GM10847 (cell line): ENCODE results near the gene CLCNKA.

ENCODE experiments used
- POLR2A ChIP-seq: IDR thresholded peaks from 2 replicates; pipeline ENCODE4 v1.6.1; 2011; ENCODE audit not compliant: insufficient read length; ENCODE audit errors: extremely low read depth

CLCNKA gene

GRCh38 chr1:16020325-16020724 lies 1.5 kb upstream of the CLCNKA start:
- TF ChIP-seq POLR2A = no peak

GRCh38 chr1:16022393-16022792 lies 557 bp downstream of the CLCNKA start:
- no peak for TF ChIP-seq POLR2A

- no peak for TF ChIP-seq POLR2A
Observed at GRCh38 chr1:16023050-16023653, 1.3 kb downstream of the CLCNKA start.

- no peak for TF ChIP-seq POLR2A
Observed at GRCh38 chr1:16026723-16027484, 5.1 kb downstream of the CLCNKA start.

- no peak for TF ChIP-seq POLR2A
Observed at GRCh38 chr1:16028237-16029002, 6.6 kb downstream of the CLCNKA start.

- no peak for TF ChIP-seq POLR2A
Observed at GRCh38 chr1:16029288-16029687, 7.5 kb downstream of the CLCNKA start.

- TF ChIP-seq POLR2A = no peak
Observed at GRCh38 chr1:16031551-16031950, 9.7 kb downstream of the CLCNKA start.

- no peak for TF ChIP-seq POLR2A
Observed at GRCh38 chr1:16032388-16033102, 10.7 kb downstream of the CLCNKA start.

- TF ChIP-seq POLR2A = no peak
Observed at GRCh38 chr1:16038620-16038912, 16.7 kb downstream of the CLCNKA start.

GRCh38 chr1:16041200-16041599 lies 19.4 kb downstream of the CLCNKA start:
- no peak for TF ChIP-seq POLR2A

- no peak for TF ChIP-seq POLR2A
Observed at GRCh38 chr1:16042096-16042495, 20.3 kb downstream of the CLCNKA start.

GRCh38 chr1:16043521-16043920 lies 21.7 kb downstream of the CLCNKA start, which contains the start of gene CLCNKB:
TSS of gene CLCNKB (plus strand) at chr1:16043782. CDS start at chr1:16044493, 711 bp downstream.
- no peak for TF ChIP-seq POLR2A

- TF ChIP-seq POLR2A = no peak
Observed at GRCh38 chr1:16043950-16044349, 22.1 kb downstream of the CLCNKA start.

GRCh38 chr1:16046842-16047241 lies 25.0 kb downstream of the CLCNKA start:
- TF ChIP-seq POLR2A = no peak

GRCh38 chr1:16047791-16048475 lies 26.1 kb downstream of the CLCNKA start:
- no peak for TF ChIP-seq POLR2A
